Liver (tissue), 9 donors: ENCODE data around the gene MELK. TPM values are rescaled to one million over a fixed set of nuclear protein-coding genes. Genes with fewer than 3 reads are reported as not detected.

Experiments used
- DNase-seq: peaks from one replicate; pipeline ENCODE4 v3.0.0-alpha.2; 2017; ENCODE audit warnings: low spot score
- H3K27ac ChIP-seq, 2 donors: one replicate each; pipeline ENCODE4 v1.7.0; 2013; ENCODE audit warnings: inconsistent platforms in 2 of 2, low read length in 2 of 2, control low read depth in 1 of 2, low read depth in 1 of 2, mild to moderate bottlenecking in 1 of 2
- H3K27me3 ChIP-seq, 4 donors: one replicate each; pipeline versions ENCODE4 v1.6.1 to v1.7.0; 2013; ENCODE audit warnings: low read length in 3 of 4, inconsistent platforms in 1 of 4, mild to moderate bottlenecking in 1 of 4, moderate library complexity in 1 of 4; ENCODE audit not compliant: control insufficient read depth in 4 of 4, insufficient read depth in 4 of 4
- H3K36me3 ChIP-seq, 4 donors: one replicate each; pipeline versions ENCODE4 v1.6.1 to v1.7.0; 2013; ENCODE audit warnings: low read length in 3 of 4, mild to moderate bottlenecking in 3 of 4, low read depth in 1 of 4, moderate library complexity in 1 of 4; ENCODE audit not compliant: control insufficient read depth in 4 of 4, insufficient read depth in 3 of 4
- H3K4me1 ChIP-seq, 4 donors: one replicate each; pipeline versions ENCODE4 v1.6.1 to v1.7.0; 2013; ENCODE audit warnings: low read length in 3 of 4, mild to moderate bottlenecking in 3 of 4, moderate library complexity in 1 of 4; ENCODE audit not compliant: control insufficient read depth in 4 of 4, insufficient read depth in 4 of 4
- H3K4me3 ChIP-seq, 3 donors: one replicate each; pipeline versions ENCODE4 v1.6.1 to v1.7.0; 2013; ENCODE audit warnings: low read length in 3 of 3, control low read depth in 1 of 3, low read depth in 1 of 3, mild to moderate bottlenecking in 1 of 3
- H3K9ac ChIP-seq, 2 donors: one replicate each; pipeline ENCODE4 v1.7.0; 2013; ENCODE audit warnings: low read length in 2 of 2, mild to moderate bottlenecking in 2 of 2, moderate library complexity in 2 of 2, control low read depth in 1 of 2, low read depth in 1 of 2
- H3K9me3 ChIP-seq, 4 donors: one replicate each; pipeline versions ENCODE4 v1.6.1 to v1.7.0; 2013; ENCODE audit warnings: low read length in 3 of 4; ENCODE audit not compliant: control insufficient read depth in 4 of 4
- EGR1 ChIP-seq, 2 donors: IDR thresholded peaks; 2 replicates each; pipeline ENCODE4 v1.6.1; 2016 to 2018; ENCODE audit warnings: antibody characterized with exemption in 2 of 2, low read depth in 2 of 2
- FOXA2 ChIP-seq: IDR thresholded peaks from 2 replicates; pipeline ENCODE4 v1.6.1; 2016; ENCODE audit warnings: antibody characterized with exemption
- GABPA ChIP-seq, 2 donors: IDR thresholded peaks in 1 of 2; conservative IDR thresholded peaks in 1 of 2; 2 replicates each; pipeline ENCODE4 v1.6.1; 2016; ENCODE audit warnings: antibody characterized with exemption in 2 of 2, mild to moderate bottlenecking in 1 of 2, moderate library complexity in 1 of 2
- HNF4A ChIP-seq, 2 donors: conservative IDR thresholded peaks; 2 replicates each; pipeline ENCODE4 v1.6.1; 2016; ENCODE audit warnings: antibody characterized with exemption in 2 of 2, mild to moderate bottlenecking in 2 of 2
- HNF4G ChIP-seq: IDR thresholded peaks from 2 replicates; pipeline ENCODE4 v1.6.1; 2016; ENCODE audit warnings: antibody characterized with exemption
- JUND ChIP-seq, 2 donors: IDR thresholded peaks; 2 replicates each; pipeline ENCODE4 v1.6.1; 2016; ENCODE audit warnings: antibody characterized with exemption in 2 of 2
- MAX ChIP-seq: IDR thresholded peaks from 2 replicates; pipeline ENCODE4 v1.6.1; 2016; ENCODE audit warnings: antibody characterized with exemption
- RAD21 ChIP-seq, 2 donors: IDR thresholded peaks; 2 replicates each; pipeline ENCODE4 v1.6.1; 2016; ENCODE audit warnings: antibody characterized with exemption in 2 of 2, mild to moderate bottlenecking in 2 of 2
- REST ChIP-seq: IDR thresholded peaks from 2 replicates; pipeline ENCODE4 v1.6.1; 2016; ENCODE audit warnings: antibody characterized with exemption, mild to moderate bottlenecking
- RXRA ChIP-seq, 2 donors: IDR thresholded peaks; 2 replicates each; pipeline ENCODE4 v1.6.1; 2017 to 2018; ENCODE audit warnings: antibody characterized with exemption in 2 of 2, mild to moderate bottlenecking in 1 of 2
- SP1 ChIP-seq: IDR thresholded peaks from 2 replicates; pipeline ENCODE4 v1.6.1; 2018; ENCODE audit warnings: antibody characterized with exemption, mild to moderate bottlenecking
- TAF1 ChIP-seq: conservative IDR thresholded peaks from 2 replicates; pipeline ENCODE4 v1.6.1; 2016; ENCODE audit warnings: antibody characterized with exemption, mild to moderate bottlenecking
- YY1 ChIP-seq: IDR thresholded peaks from 2 replicates; pipeline ENCODE4 v1.6.1; 2016; ENCODE audit warnings: antibody characterized with exemption, mild to moderate bottlenecking
- WGBS: extraction: QIAGEN DNeasy Blood & Tissue Kit; methylation state at CpG from one replicate; pipeline ENCODE4 v1.1.7; 2013; 5-methylcytosine and 5-hydroxymethylcytosine counted together
- polyA plus RNA-seq, 2 donors: library from polyadenylated mRNA; stranded (reverse) in 1 of 2; unstranded in 1 of 2; fragments of 200-250 nt in 1 of 2; fragments of >200 nt in 1 of 2; fragmentation: Nextera tagmentation in 1 of 2; extraction: Ambion mirVana in 1 of 2; gene quantifications; one replicate each; pipeline versions ENCODE4 v1.2.1 to v1.2.3, GENCODE V29; 2013 to 2015
- total RNA-seq, 2 donors: library from RNA; depleted of rRNA; stranded (reverse); fragments of >200 nt; gene quantifications; one replicate each; pipeline ENCODE4 v1.2.3, GENCODE V29; 2014
- TF ChIP-seq, protein P1 (sequence below): fragments of 150-350 bp; IDR thresholded peaks from 2 replicates; pipeline ENCODE4 v1.5.1; 2017; ENCODE audit warnings: improper control_type of control experiment, low read depth, low read length; ENCODE audit not compliant: missing input control
- TF ChIP-seq, protein P2 (sequence below): IDR thresholded peaks from 2 replicates; pipeline ENCODE4 v1.6.1; 2016; ENCODE audit warnings: antibody characterized with exemption
- TF ChIP-seq, protein P3 (sequence below): IDR thresholded peaks from 2 replicates; pipeline ENCODE4 v1.6.1; 2016; ENCODE audit warnings: antibody characterized with exemption
- donor health status: healthy.
- donor health status: healthy.
- donor health status: healthy.
- donor health status: healthy.
- donor health status: healthy.

Gene MELK
- total and polyA plus RNA-seq, 4 donors: 0.08 to 19.5 (median 1.0) TPM

- H3K4me1 ChIP-seq: peaks cover 0 to 4% (median 0%) of the 10 kb centered on the region in 4 donors
- H3K9me3 ChIP-seq: no peaks in the 10 kb centered on the region
- DNase-seq: no peak
- no peaks in the 10 kb centered on the region for H3K36me3 ChIP-seq
- no peak for TF ChIP-seq GABPA (IDR thresholded peaks at IDR 0.05 in 1 of 2, conservative IDR thresholded peaks at IDR 0.05 in 1 of 2)
- TF ChIP-seq HNF4G: no peak
- TF ChIP-seq RXRA (IDR thresholded peaks at IDR 0.05): no peak
- no peak for TF ChIP-seq MAX
- TF ChIP-seq REST: no peak
- TF ChIP-seq JUND (IDR thresholded peaks at IDR 0.05): no peak
- TF ChIP-seq EGR1 (IDR thresholded peaks at IDR 0.05; ENCODE audit: low read depth in 2 of 2): no peak
- TF ChIP-seq, protein P1, sequence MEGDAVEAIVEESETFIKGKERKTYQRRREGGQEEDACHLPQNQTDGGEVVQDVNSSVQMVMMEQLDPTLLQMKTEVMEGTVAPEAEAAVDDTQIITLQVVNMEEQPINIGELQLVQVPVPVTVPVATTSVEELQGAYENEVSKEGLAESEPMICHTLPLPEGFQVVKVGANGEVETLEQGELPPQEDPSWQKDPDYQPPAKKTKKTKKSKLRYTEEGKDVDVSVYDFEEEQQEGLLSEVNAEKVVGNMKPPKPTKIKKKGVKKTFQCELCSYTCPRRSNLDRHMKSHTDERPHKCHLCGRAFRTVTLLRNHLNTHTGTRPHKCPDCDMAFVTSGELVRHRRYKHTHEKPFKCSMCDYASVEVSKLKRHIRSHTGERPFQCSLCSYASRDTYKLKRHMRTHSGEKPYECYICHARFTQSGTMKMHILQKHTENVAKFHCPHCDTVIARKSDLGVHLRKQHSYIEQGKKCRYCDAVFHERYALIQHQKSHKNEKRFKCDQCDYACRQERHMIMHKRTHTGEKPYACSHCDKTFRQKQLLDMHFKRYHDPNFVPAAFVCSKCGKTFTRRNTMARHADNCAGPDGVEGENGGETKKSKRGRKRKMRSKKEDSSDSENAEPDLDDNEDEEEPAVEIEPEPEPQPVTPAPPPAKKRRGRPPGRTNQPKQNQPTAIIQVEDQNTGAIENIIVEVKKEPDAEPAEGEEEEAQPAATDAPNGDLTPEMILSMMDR: no peak
- no peak for TF ChIP-seq HNF4A (conservative IDR thresholded peaks at IDR 0.05)
- TF ChIP-seq, protein P2, sequence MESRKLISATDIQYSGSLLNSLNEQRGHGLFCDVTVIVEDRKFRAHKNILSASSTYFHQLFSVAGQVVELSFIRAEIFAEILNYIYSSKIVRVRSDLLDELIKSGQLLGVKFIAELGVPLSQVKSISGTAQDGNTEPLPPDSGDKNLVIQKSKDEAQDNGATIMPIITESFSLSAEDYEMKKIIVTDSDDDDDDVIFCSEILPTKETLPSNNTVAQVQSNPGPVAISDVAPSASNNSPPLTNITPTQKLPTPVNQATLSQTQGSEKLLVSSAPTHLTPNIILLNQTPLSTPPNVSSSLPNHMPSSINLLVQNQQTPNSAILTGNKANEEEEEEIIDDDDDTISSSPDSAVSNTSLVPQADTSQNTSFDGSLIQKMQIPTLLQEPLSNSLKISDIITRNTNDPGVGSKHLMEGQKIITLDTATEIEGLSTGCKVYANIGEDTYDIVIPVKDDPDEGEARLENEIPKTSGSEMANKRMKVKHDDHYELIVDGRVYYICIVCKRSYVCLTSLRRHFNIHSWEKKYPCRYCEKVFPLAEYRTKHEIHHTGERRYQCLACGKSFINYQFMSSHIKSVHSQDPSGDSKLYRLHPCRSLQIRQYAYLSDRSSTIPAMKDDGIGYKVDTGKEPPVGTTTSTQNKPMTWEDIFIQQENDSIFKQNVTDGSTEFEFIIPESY: no peak
- TF ChIP-seq TAF1: no peak
- TF ChIP-seq FOXA2: no peak
- no peak for TF ChIP-seq SP1
- no peak for TF ChIP-seq YY1
- TF ChIP-seq, protein P3, sequence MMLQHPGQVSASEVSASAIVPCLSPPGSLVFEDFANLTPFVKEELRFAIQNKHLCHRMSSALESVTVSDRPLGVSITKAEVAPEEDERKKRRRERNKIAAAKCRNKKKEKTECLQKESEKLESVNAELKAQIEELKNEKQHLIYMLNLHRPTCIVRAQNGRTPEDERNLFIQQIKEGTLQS: no peak
- H3K9ac ChIP-seq: no peak overlapping the region
- no peak overlapping the region for H3K27ac ChIP-seq
- no peak overlapping the region for H3K4me3 ChIP-seq
- 89% methylated on average over 3 of the region's 3 CpGs for WGBS
- no peaks in the 10 kb centered on the region for H3K27me3 ChIP-seq
Measured at GRCh38 chr9:36551129-36551528, 21.6 kb upstream of the MELK start.

GRCh38 chr9:36551910-36552309, 20.8 kb upstream of the MELK start:
- 89% methylated on average over 6 of the region's 6 CpGs for WGBS
- H3K9ac ChIP-seq: no peak overlapping the region
- TF ChIP-seq JUND (IDR thresholded peaks at IDR 0.05): no peak
- TF ChIP-seq FOXA2: no peak
- no peak for TF ChIP-seq RAD21 (IDR thresholded peaks at IDR 0.05)
- no peak for TF ChIP-seq SP1
- TF ChIP-seq, protein P1: no peak
- no peak for TF ChIP-seq REST

More at GRCh38 chr9:36551910-36552309, 20.8 kb upstream of the MELK start:
- Histone ChIP-seq H3K27ac (no peak overlapping the region), H3K4me1 (peaks cover 0 to 4% (median 0%) of the 10 kb centered on the region in 4 donors), H3K9me3 (no peaks in the 10 kb centered on the region), H3K4me3 (no peak overlapping the region), H3K27me3 (no peaks in the 10 kb centered on the region), H3K36me3 (no peaks in the 10 kb centered on the region)
- DNase-seq: no peak
